H9 (cell line): ENCODE measurements around the gene UNC13D. TPM values are rescaled to one million over a fixed set of nuclear protein-coding genes. Genes with fewer than 3 reads are reported as not detected.

Experiments
- DNase-seq: peaks from one replicate; pipeline ENCODE4 v3.0.0-alpha.2; 2017
- H2AFZ ChIP-seq: one replicate; pipeline ENCODE4 v1.6.1; 2013; ENCODE audit warnings: mild to moderate bottlenecking, low read length, control low read depth, moderate library complexity
- H2AK5ac ChIP-seq: 2 replicates; pipeline ENCODE4 v1.6.1; 2013; ENCODE audit warnings: low read length, control low read depth, mixed read lengths; ENCODE audit not compliant: insufficient read length
- H2BK120ac ChIP-seq: one replicate; pipeline ENCODE4 v1.6.1; 2013; ENCODE audit warnings: low read depth, mild to moderate bottlenecking, low read length, control low read depth, inconsistent platforms; ENCODE audit not compliant: poor library complexity, severe bottlenecking
- H2BK12ac ChIP-seq: 2 replicates; pipeline ENCODE4 v1.6.1; 2013; ENCODE audit warnings: low read length, control low read depth, mixed read lengths, low read depth; ENCODE audit not compliant: insufficient read length
- H2BK15ac ChIP-seq: 2 replicates; pipeline ENCODE4 v1.6.1; 2013; ENCODE audit warnings: low read depth, low read length, control low read depth
- H2BK20ac ChIP-seq: one replicate; pipeline ENCODE4 v1.6.1; 2013; ENCODE audit warnings: low read depth, mild to moderate bottlenecking, low read length, control low read depth, inconsistent platforms; ENCODE audit not compliant: poor library complexity, severe bottlenecking
- H2BK5ac ChIP-seq: 2 replicates; pipeline ENCODE4 v1.6.1; 2013; ENCODE audit warnings: low read length, control low read depth, mixed read lengths; ENCODE audit not compliant: insufficient read length
- H3K14ac ChIP-seq: 2 replicates; pipeline ENCODE4 v1.6.1; 2013; ENCODE audit warnings: low read length, control low read depth; ENCODE audit not compliant: insufficient read depth
- H3K18ac ChIP-seq: 2 replicates; pipeline ENCODE4 v1.6.1; 2013; ENCODE audit warnings: low read depth, mild to moderate bottlenecking, mixed read lengths, low read length, control low read depth; ENCODE audit not compliant: insufficient read length
- H3K23ac ChIP-seq: 2 replicates; pipeline ENCODE4 v1.6.1; 2013; ENCODE audit warnings: low read length, control low read depth, mixed read lengths, low read depth; ENCODE audit not compliant: insufficient read length
- H3K23me2 ChIP-seq: 2 replicates; pipeline ENCODE4 v1.6.1; 2013; ENCODE audit warnings: low read depth, mild to moderate bottlenecking, mixed read lengths, low read length, control low read depth; ENCODE audit not compliant: insufficient read length, poor library complexity, severe bottlenecking
- H3K27ac ChIP-seq: 2 replicates; pipeline ENCODE4 v1.5.1; 2013; ENCODE audit warnings: low read length, control low read depth, mixed read lengths, low read depth; ENCODE audit not compliant: insufficient read length
- H3K27me3 ChIP-seq: 2 replicates; pipeline ENCODE4 v1.6.1; 2013; ENCODE audit warnings: low read length, control low read depth, inconsistent platforms; ENCODE audit not compliant: insufficient read depth
- H3K4ac ChIP-seq: 2 replicates; pipeline ENCODE4 v1.6.1; 2013; ENCODE audit warnings: low read depth, mild to moderate bottlenecking, control low read depth, inconsistent platforms, low read length, moderate library complexity
- H3K4me1 ChIP-seq: 2 replicates; pipeline ENCODE4 v1.6.1; 2013; ENCODE audit warnings: low read length, control low read depth, inconsistent platforms; ENCODE audit not compliant: insufficient read depth
- H3K4me2 ChIP-seq: 2 replicates; pipeline ENCODE4 v1.6.1; 2013; ENCODE audit warnings: low read length, control low read depth, mixed read lengths; ENCODE audit not compliant: insufficient read length, insufficient read depth
- H3K56ac ChIP-seq: 2 replicates; pipeline ENCODE4 v1.6.1; 2013; ENCODE audit warnings: low read depth, mild to moderate bottlenecking, mixed read lengths, low read length, control low read depth; ENCODE audit not compliant: insufficient read length
- H3K79me1 ChIP-seq: 2 replicates; pipeline ENCODE4 v1.6.1; 2013; ENCODE audit warnings: low read depth, mild to moderate bottlenecking, moderate library complexity, low read length, control low read depth, inconsistent platforms; ENCODE audit not compliant: insufficient read depth, poor library complexity, severe bottlenecking
- H3K79me2 ChIP-seq: 2 replicates; pipeline ENCODE4 v1.6.1; 2013; ENCODE audit warnings: low read length, control low read depth, inconsistent platforms; ENCODE audit not compliant: insufficient read depth
- H3K9ac ChIP-seq: 2 replicates; pipeline ENCODE4 v1.6.1; 2013; ENCODE audit warnings: low read length, control low read depth, mixed read lengths; ENCODE audit not compliant: insufficient read length; ENCODE audit errors: extremely low read depth
- H3K9me3 ChIP-seq: one replicate; pipeline ENCODE4 v1.6.1; 2013; ENCODE audit warnings: low read depth, low read length, inconsistent platforms; ENCODE audit not compliant: control insufficient read depth
- H3T11ph ChIP-seq: one replicate; pipeline ENCODE4 v1.6.1; 2013; ENCODE audit warnings: mild to moderate bottlenecking, low read length, control low read depth, inconsistent platforms
- H4K20me1 ChIP-seq: one replicate; pipeline ENCODE4 v1.6.1; 2013; ENCODE audit not compliant: control insufficient read depth, insufficient read length, insufficient read depth
- H4K5ac ChIP-seq: 2 replicates; pipeline ENCODE4 v1.6.1; 2013; ENCODE audit warnings: low read depth, mild to moderate bottlenecking, mixed read lengths, low read length, control low read depth; ENCODE audit not compliant: insufficient read length
- H4K8ac ChIP-seq: replicated peaks from 2 replicates; pipeline ENCODE4 v1.6.1; 2013; ENCODE audit warnings: low read length, control low read depth, mixed read lengths, low read depth; ENCODE audit not compliant: insufficient read length
- H4K91ac ChIP-seq: 2 replicates; pipeline ENCODE4 v1.6.1; 2013; ENCODE audit warnings: low read depth, mild to moderate bottlenecking, moderate library complexity, mixed read lengths, low read length, control low read depth; ENCODE audit not compliant: insufficient read length
- H3K27ac Mint-ChIP-seq, 3 experiments: 2 replicates in 2 of 3; 3 replicates in 1 of 3; pipeline ENCODE4 v1.8.0; 2020 to 2021; ENCODE audit warnings: mixed read lengths in 3 of 3, mild to moderate bottlenecking in 1 of 3, moderate library complexity in 1 of 3
- H3K27me3 Mint-ChIP-seq: 2 replicates; pipeline ENCODE4 v1.8.0; 2021; ENCODE audit warnings: low read depth, mild to moderate bottlenecking, moderate library complexity, mixed read lengths
- H3K36me3 Mint-ChIP-seq, 3 experiments: 2 replicates in 2 of 3; 3 replicates in 1 of 3; pipeline ENCODE4 v1.8.0; 2020 to 2021; ENCODE audit warnings: low read depth in 3 of 3, mixed read lengths in 3 of 3; ENCODE audit not compliant: insufficient read depth in 1 of 3
- H3K4me1 Mint-ChIP-seq, 2 experiments: 2 replicates each; pipeline ENCODE4 v1.8.0; 2020; ENCODE audit warnings: mixed read lengths in 2 of 2
- H3K4me3 Mint-ChIP-seq, 2 experiments: 2 replicates in 1 of 2; 3 replicates in 1 of 2; pipeline ENCODE4 v1.8.0; 2020 to 2021; ENCODE audit warnings: mild to moderate bottlenecking in 2 of 2, mixed read lengths in 2 of 2, moderate library complexity in 1 of 2
- H3K9me3 Mint-ChIP-seq, 2 experiments: 2 replicates in 1 of 2; 3 replicates in 1 of 2; pipeline ENCODE4 v1.8.0; 2020; ENCODE audit warnings: mild to moderate bottlenecking in 2 of 2, mixed read lengths in 2 of 2, moderate library complexity in 1 of 2
- CTCF ChIP-seq: fragments of 200-600 bp; sonication (generic); conservative IDR thresholded peaks from 3 replicates; pipeline ENCODE4 v1.8.0; 2021; ENCODE audit warnings: antibody characterized with exemption, mild to moderate bottlenecking
- WGBS: extraction: QIAGEN DNeasy Blood & Tissue Kit; methylation state at CpG from one replicate; pipeline ENCODE4 v1.1.7; 2013; ENCODE audit warnings: missing lambda C conversion rate, low lambda C conversion rate, mixed read lengths; ENCODE audit not compliant: insufficient read length; ENCODE audit errors: extremely low coverage; 5-methylcytosine and 5-hydroxymethylcytosine counted together
- total RNA-seq: library from RNA; stranded (reverse); gene quantifications from 2 replicates; pipeline ENCODE4 v1.2.1, GENCODE V29; 2021

The UNC13D gene
- total RNA-seq, 1 experiment from 2014 or later: 6.3 TPM

GRCh38 chr17:75847614-75848522 lies 3.7 kb upstream of the UNC13D start:
- H3K9me3 Mint-ChIP-seq: no peaks in the 10 kb centered on the region
- H2BK5ac ChIP-seq: no peak overlapping the region
- H3K4ac ChIP-seq: no peak overlapping the region
- H3K27ac Mint-ChIP-seq: peak overlapping the region in 2 of 3 experiments; percentile 71 to 93; a peak in 2 of 7 replicates
- H2BK15ac ChIP-seq: no peak overlapping the region
- no peak for TF ChIP-seq CTCF
- no peak overlapping the region for H3K14ac ChIP-seq
- DNase-seq: no peak
- no peaks in the 10 kb centered on the region for H3K4me1 ChIP-seq
- H3K4me3 Mint-ChIP-seq: no peak overlapping the region
- no CpG with 5 or more reads among the region's 25 CpGs for WGBS
- no peak overlapping the region for H2AK5ac ChIP-seq
- H3K79me1 ChIP-seq: no peaks in the 10 kb centered on the region
- peaks cover 5 to 20% of the 10 kb centered on the region in 2 experiments; a peak in 3 of 4 replicates for H3K4me1 Mint-ChIP-seq
- no peak overlapping the region for H3K27ac ChIP-seq
- peaks cover 24 to 58% (median 56%) of the 10 kb centered on the region in 3 experiments for H3K36me3 Mint-ChIP-seq
- no peak overlapping the region for H3K23ac ChIP-seq
- no peak overlapping the region for H2BK12ac ChIP-seq
- no peaks in the 10 kb centered on the region for H3K9me3 ChIP-seq
- H4K20me1 ChIP-seq: peaks cover 2% of the 10 kb centered on the region
- no peak overlapping the region for H3K18ac ChIP-seq
- no peak overlapping the region for H3K56ac ChIP-seq
- H3K23me2 ChIP-seq: no peaks in the 10 kb centered on the region
- no peak overlapping the region for H2BK120ac ChIP-seq
- H3K9ac ChIP-seq: no peak overlapping the region
- no peaks in the 10 kb centered on the region for H3K27me3 Mint-ChIP-seq
- H2AFZ ChIP-seq: no peak overlapping the region
- no peaks in the 10 kb centered on the region for H3K27me3 ChIP-seq
- H4K8ac ChIP-seq: no peak overlapping the region
- H4K5ac ChIP-seq: no peak overlapping the region
- H3K79me2 ChIP-seq: no peaks in the 10 kb centered on the region
- H2BK20ac ChIP-seq: no peak overlapping the region
- H3T11ph ChIP-seq: no peak overlapping the region
- H3K4me2 ChIP-seq: no peak overlapping the region
- H4K91ac ChIP-seq: no peak overlapping the region
